ENCODE measurements around the gene CTBP1.

Gene CTBP1

DNA sequence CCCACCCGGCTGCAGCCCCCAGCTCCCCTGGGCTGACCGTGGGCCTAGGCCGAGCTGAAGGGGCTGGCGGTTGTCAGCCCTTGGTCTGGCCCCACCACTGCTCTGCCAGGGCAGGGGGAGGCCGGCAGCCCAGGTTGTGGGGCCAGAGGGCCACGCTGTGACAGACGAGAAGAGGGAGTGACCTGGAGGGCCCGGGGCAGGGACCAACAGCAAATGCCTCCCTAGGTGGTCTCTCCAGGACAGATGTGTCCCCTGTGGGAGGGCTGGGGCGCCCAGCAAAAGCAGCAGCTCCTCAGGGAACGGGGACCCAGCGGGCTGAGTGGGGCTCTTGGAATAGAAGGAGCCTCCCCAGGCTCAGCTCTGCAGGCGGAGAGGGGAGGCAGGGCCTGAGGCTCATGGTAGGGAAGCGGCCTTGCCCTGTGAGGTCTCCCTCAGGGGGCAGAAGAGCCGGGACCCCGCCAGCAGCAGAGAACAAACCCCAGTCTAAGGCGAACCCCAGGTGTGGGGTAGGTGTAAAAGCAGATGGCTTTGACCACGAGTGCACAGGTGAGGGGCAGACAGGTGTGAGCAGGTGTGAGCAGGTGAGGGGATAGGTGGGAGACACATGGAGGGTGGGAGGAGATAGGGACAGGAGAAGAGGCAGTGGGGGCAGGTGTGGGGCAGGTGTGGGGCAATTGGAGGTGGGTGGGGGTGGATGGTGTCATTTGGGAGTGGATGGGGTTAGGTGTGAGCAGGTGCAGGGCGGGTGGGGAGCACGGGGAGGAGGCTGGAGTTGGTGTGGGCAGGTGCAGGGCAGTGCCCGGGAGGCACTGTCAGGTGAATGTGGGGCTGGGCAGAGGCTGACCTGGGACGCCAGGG lies 42.4 kb downstream of the CTBP1 start:
- H3K4me3 ChIP-seq (ENCODE audit: low read length) = no peak overlapping the region
- H3K36me3 ChIP-seq (ENCODE audit: control insufficient read depth, insufficient read depth, low read length) = no peaks in the 10 kb centered on the region
- H3K9ac ChIP-seq (ENCODE audit: low read length) = no peak overlapping the region
- H3K27me3 ChIP-seq (ENCODE audit: control insufficient read depth, insufficient read depth, low read length) = no peaks in the 10 kb centered on the region
- H3K4me1 ChIP-seq (ENCODE audit: control insufficient read depth, insufficient read depth, low read length) = peaks cover 67% of the 10 kb centered on the region
- H3K9me3 ChIP-seq (ENCODE audit: control insufficient read depth, low read length) = no peaks in the 10 kb centered on the region

DNA sequence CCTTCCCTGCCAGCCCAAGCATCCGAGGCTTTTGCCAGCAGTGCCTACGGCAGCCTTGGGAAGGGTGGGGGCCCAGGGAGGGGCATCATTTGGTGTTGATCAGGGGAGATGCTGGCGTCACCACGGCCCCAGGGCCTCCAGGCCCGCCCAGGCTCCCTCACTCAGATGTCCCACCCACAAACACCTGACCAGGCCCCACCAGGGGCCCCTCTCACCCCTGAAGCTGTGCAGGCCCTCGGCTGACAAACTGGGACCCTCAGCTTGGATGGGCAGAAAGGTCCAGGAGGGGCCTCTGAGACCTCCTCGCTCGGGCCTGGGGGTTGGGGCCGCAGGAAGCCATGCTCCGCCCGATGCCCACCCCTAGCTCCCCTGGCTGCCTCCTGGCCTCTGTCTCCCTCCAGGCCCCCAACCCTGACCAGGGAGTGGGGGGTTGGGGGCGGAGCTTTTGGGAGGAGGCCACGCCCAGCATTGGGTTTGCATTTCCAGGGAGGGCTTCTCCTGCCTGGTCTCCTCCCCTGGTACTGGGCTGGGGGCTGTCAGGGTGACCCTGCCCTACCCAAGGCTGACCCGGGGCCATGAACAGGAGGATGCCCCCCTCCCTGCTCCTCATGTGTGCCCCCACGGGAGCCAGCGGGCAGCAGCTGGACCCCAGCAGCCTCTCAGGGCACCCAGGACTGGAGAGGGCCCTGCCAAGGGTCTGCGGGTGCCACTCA lies 43.2 kb downstream of the CTBP1 start:
- Histone ChIP-seq H3K36me3 (ENCODE audit: control insufficient read depth, insufficient read depth, low read length) (no peaks in the 10 kb centered on the region), H3K9me3 (ENCODE audit: control insufficient read depth, low read length) (no peaks in the 10 kb centered on the region), H3K27me3 (ENCODE audit: control insufficient read depth, insufficient read depth, low read length) (no peaks in the 10 kb centered on the region), H3K9ac (ENCODE audit: low read length) (no peak overlapping the region), H3K4me3 (ENCODE audit: low read length) (no peak overlapping the region), H3K4me1 (ENCODE audit: control insufficient read depth, insufficient read depth, low read length) (peaks cover 71% of the 10 kb centered on the region)

DNA sequence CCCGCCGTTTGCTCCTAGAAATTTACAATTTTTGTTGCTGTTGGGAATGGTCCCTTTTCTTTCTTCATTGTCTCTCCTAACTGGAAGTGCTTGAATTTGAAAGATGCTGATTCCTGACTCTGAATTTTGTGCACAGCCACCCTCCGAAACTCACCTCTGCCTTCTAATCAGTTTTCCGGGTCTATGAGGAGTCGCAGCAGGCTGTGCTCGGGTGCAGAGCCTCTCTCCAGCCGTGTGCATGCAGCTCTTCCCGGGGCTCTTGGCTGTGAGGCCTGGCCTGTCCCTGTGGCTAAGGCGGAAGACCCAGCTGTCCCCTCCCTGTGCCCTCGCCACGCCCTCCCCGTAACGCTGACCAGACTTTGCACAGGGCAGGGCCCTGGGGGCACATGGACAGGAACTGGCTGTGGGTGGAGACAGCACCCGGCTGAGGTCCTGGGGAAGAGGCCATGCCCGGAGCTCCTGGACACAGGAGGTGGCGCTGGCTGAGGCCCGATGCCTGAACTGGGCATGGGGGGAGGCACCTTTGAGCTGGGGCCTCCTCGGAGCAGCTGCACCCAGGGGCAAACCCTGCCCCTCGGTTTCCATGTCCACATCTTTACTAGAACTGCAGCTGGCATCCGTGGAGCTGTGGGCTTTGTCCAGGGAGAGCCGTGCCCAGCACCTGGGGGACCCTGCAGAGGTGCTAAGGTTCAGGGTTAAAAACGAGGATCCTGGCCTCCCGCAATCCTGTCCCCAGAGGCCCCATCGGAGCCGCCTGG lies 43.9 kb downstream of the CTBP1 start:
- H3K4me1 ChIP-seq (ENCODE audit: control insufficient read depth, insufficient read depth, low read length) = peaks cover 67% of the 10 kb centered on the region
- H3K27me3 ChIP-seq (ENCODE audit: control insufficient read depth, insufficient read depth, low read length) = no peaks in the 10 kb centered on the region

DNA sequence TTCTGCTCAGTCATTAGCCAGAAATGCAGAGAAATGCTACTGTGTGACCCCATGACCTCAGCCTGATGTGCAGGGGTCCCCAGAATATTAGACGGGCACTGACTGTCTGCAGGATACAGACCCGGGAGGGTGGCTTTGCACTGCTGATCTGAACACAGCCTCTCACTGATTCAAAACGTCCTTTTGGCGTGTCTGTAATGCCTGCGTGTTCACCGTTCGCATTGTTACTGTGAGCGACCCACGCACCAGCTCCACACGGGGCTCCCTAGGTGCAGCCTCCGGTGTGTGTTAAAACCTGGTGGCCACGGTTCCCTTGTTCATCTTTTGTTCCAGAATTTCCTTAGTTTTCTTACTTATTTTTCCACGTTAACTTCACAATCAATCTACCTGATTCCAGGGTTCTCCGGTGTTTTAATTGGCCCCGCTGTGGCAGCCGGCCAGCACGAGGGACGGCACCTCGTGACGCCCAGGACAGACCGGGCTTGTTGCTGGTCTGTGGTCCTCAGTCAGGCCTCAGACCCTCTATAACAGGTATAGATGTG lies 44.6 kb downstream of the CTBP1 start:
- no peaks in the 10 kb centered on the region for H3K9me3 ChIP-seq (ENCODE audit: control insufficient read depth, low read length)
- H3K36me3 ChIP-seq (ENCODE audit: control insufficient read depth, insufficient read depth, low read length) = no peaks in the 10 kb centered on the region
- peaks cover 61% of the 10 kb centered on the region for H3K4me1 ChIP-seq (ENCODE audit: control insufficient read depth, insufficient read depth, low read length)
- no peak overlapping the region for H3K9ac ChIP-seq (ENCODE audit: low read length)
- H3K4me3 ChIP-seq (ENCODE audit: low read length) = no peak overlapping the region
- no peaks in the 10 kb centered on the region for H3K27me3 ChIP-seq (ENCODE audit: control insufficient read depth, insufficient read depth, low read length)

More for the DNA sequence above, 43.9 kb downstream of the CTBP1 start:
- no peaks in the 10 kb centered on the region for H3K9me3 ChIP-seq (ENCODE audit: control insufficient read depth, low read length)
- no peak overlapping the region for H3K4me3 ChIP-seq (ENCODE audit: low read length)
- H3K9ac ChIP-seq (ENCODE audit: low read length) = no peak overlapping the region
- no peaks in the 10 kb centered on the region for H3K36me3 ChIP-seq (ENCODE audit: control insufficient read depth, insufficient read depth, low read length)

DNA sequence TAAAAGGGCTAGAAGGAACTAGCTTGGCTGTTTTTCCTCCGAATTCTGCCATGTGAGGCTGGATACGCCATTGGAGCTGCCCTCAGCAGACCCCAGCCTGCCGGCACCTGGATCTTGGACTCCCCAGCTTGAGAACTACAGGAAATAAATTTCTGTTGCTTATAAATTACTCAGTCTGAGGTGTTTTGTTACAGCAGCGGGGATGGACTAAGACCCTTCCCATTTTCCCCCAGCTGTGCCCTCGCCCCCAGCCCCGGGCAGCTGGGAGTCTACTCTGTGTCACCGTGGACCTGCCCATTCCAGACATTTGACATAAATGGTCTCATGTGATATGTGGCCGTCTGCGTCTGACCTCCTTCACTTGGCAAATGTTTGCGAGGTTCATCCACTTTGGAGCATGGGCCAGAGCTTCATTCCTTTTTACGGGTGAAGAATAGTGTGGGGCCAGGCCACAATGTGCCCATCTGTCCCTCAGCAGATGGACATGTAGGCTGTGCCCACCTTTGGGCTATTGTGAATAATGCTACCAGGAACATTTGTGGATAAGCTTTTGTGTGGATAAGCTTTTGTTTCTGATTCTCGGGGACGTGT lies 45.8 kb downstream of the CTBP1 start:
- no peaks in the 10 kb centered on the region for H3K27me3 ChIP-seq (ENCODE audit: control insufficient read depth, insufficient read depth, low read length)
- H3K36me3 ChIP-seq (ENCODE audit: control insufficient read depth, insufficient read depth, low read length) = no peaks in the 10 kb centered on the region
- no peaks in the 10 kb centered on the region for H3K9me3 ChIP-seq (ENCODE audit: control insufficient read depth, low read length)
- H3K9ac ChIP-seq (ENCODE audit: low read length) = no peak overlapping the region
- no peak overlapping the region for H3K4me3 ChIP-seq (ENCODE audit: low read length)
- H3K4me1 ChIP-seq (ENCODE audit: control insufficient read depth, insufficient read depth, low read length) = peaks cover 48% of the 10 kb centered on the region

DNA sequence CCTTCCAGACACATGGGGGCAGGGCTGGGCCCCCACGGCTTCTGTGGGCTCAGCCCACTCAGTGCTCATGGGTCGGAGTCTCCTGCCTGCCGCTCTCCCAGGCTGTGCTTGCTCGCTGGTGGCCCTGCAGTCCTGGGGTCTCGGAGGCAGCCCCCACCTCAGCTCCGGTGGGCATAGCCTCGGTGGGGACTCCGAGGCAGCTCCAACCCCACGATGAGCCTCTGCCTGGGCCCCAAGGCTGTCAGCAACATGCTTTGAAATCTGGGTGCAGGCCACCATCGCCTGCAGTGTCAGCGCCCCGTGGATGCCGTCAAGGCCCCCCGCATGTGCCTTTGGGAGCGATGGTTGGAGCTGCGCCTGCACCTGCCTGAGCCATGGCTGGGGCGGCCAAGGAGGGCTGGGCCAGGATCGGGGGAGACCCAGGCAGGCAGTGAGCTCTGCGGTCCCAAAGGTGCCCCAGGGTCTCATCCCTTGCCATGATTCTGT lies 46.4 kb downstream of the CTBP1 start:
- Histone ChIP-seq H3K27me3 (ENCODE audit: control insufficient read depth, insufficient read depth, low read length) (no peaks in the 10 kb centered on the region), H3K9ac (ENCODE audit: low read length) (no peak overlapping the region), H3K36me3 (ENCODE audit: control insufficient read depth, insufficient read depth, low read length) (no peaks in the 10 kb centered on the region), H3K4me1 (ENCODE audit: control insufficient read depth, insufficient read depth, low read length) (peaks cover 43% of the 10 kb centered on the region), H3K4me3 (ENCODE audit: low read length) (no peak overlapping the region), H3K9me3 (ENCODE audit: control insufficient read depth, low read length) (no peaks in the 10 kb centered on the region)

DNA sequence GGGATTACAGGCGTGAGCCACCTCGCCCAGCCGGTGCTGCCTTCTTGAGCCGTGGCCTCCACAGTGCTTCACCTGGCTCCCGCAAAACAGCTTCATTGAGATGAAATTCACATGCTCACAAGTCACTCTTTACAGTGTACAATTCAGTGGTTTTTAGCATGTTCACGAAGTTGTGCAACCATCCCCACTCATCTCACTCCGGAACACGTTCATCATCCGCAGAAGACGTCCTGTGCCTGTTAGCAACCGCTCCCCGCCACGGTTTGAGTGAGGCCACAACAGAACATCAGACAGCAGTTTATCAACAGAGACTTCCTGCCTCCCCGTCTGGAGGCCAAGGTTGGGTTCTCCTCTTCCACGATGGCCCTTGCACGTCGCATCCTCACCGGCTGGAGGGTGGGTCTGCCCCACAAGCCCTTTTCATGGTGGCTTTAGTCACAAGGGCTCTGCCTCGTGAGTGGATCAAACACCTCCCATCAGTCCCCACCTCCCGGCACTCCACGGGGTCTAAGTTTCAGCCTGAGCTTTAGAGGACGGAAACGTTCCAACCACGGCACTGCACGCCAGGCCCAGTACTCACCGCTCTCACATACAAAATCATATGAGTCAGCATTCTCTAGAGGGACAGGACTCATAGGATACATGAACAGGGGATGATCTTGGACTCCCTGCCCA lies 46.9 kb downstream of the CTBP1 start:
- H3K27me3 ChIP-seq (ENCODE audit: control insufficient read depth, insufficient read depth, low read length) = no peaks in the 10 kb centered on the region
- no peak overlapping the region for H3K4me3 ChIP-seq (ENCODE audit: low read length)
- no peaks in the 10 kb centered on the region for H3K36me3 ChIP-seq (ENCODE audit: control insufficient read depth, insufficient read depth, low read length)
- H3K9me3 ChIP-seq (ENCODE audit: control insufficient read depth, low read length) = no peaks in the 10 kb centered on the region
- no peak overlapping the region for H3K9ac ChIP-seq (ENCODE audit: low read length)
- peaks cover 38% of the 10 kb centered on the region for H3K4me1 ChIP-seq (ENCODE audit: control insufficient read depth, insufficient read depth, low read length)

DNA sequence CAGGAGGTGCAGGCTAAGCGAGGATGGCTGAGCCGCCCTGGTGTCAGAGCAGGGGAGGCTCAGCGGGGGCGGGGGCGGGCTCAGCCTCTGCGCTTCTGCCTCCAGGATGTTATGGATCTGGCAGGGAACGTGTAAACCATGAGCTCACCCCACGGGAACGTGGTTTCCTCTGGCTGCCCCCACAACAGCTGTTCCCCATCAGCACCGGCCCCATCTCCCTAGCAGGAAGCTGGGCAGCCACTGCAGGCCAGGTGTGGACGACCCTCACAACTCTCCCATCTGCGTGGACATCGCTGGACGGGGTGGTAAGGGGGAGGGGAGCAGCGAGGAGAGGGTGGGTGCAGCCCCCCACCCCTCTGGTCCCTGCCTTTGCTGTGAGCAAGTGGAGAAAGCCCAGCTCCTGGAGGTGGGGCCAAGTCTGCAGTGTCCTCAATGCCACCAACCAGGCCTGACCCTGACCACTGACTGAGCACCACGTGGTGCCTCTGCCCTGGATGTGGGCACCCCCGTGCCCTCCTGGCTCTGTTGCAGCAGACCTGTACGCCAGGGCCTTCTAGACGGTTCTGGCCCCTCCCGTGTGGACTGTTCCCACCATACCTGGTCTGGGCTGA lies 48.4 kb downstream of the CTBP1 start:
- H3K4me1 ChIP-seq (ENCODE audit: control insufficient read depth, insufficient read depth, low read length) = peaks cover 27% of the 10 kb centered on the region
- H3K4me3 ChIP-seq (ENCODE audit: low read length) = no peak overlapping the region
- H3K36me3 ChIP-seq (ENCODE audit: control insufficient read depth, insufficient read depth, low read length) = no peaks in the 10 kb centered on the region
- H3K27me3 ChIP-seq (ENCODE audit: control insufficient read depth, insufficient read depth, low read length) = no peaks in the 10 kb centered on the region
- no peaks in the 10 kb centered on the region for H3K9me3 ChIP-seq (ENCODE audit: control insufficient read depth, low read length)
- peak overlapping the region; percentile 18 for H3K9ac ChIP-seq (ENCODE audit: low read length)

DNA sequence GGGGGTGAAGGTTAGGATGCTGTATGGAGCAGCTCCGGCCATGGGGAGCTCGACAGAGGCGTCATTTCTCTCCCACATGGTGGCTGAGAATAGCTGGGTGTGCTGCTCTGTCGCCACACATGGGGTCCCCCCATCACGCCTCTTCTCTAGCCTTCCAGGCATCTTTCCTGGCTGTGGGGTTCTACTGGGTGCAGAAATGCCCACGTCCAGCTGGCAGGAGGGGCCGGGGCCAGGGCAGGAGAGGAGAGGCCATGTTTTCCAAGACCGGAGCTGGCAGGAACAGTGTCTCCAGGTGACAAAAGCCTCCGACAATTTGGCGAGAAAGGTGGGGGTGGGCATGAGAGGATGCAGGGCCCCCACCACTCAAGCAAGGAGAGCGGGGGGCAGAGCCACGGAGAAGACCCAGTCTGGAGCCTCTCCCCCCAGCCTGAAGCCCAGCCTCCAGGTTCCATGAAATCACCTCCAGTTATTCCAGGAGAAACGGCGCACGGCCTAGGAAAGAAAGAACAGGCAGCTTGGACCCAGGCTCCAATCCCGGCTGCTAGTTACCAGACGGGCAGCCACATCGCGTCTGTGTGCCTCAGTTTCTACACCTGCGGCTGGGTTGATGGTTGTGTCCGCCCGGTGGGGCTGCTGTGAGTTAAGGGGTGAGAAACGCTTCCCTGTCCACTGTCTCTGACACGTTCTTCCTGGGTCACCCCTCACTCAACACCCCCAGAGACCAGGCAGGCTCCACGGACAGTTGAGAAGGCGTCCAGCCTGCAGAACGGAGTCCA lies 49.2 kb downstream of the CTBP1 start:
- H3K4me1 ChIP-seq (ENCODE audit: control insufficient read depth, insufficient read depth, low read length) = peaks cover 19% of the 10 kb centered on the region
- no peaks in the 10 kb centered on the region for H3K36me3 ChIP-seq (ENCODE audit: control insufficient read depth, insufficient read depth, low read length)
- peak overlapping the region; percentile 22 for H3K9ac ChIP-seq (ENCODE audit: low read length)
- H3K9me3 ChIP-seq (ENCODE audit: control insufficient read depth, low read length) = no peaks in the 10 kb centered on the region
- no peaks in the 10 kb centered on the region for H3K27me3 ChIP-seq (ENCODE audit: control insufficient read depth, insufficient read depth, low read length)
- no peak overlapping the region for H3K4me3 ChIP-seq (ENCODE audit: low read length)

DNA sequence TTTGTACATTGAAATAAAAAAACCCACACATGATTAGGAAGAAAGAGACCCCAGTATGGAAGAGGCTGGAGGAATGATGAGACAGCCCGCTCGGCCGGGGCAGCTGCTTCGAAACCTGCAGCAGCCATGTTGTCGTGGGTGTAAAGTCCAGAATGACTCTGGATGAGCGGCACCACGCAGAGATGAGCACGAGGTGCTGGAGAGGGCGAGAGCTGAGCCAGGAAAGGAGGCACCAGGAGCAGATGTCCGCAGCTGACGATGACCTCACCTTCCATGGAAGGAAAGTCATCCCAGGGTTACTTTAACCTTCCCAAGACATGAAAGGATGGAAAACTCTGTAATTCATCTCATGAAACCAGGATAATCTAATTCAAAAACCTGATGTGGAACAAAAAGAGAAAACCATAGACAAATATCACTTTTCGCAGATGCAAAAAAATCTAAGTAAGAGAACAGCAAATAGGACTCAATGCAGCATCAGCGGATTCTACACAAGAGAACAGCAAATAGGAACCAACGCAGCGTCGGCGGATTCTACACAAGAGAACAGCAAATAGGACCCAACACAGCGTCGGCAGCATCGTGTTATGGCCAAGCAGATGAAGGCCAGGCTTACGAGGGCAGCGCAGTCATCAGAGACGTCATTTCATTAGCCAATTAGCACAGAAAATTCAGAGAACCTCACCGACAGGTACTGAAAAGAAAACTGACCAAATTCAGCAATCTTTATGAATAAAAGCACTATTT lies 50.7 kb downstream of the CTBP1 start:
- no peaks in the 10 kb centered on the region for H3K27me3 ChIP-seq (ENCODE audit: control insufficient read depth, insufficient read depth, low read length)
- H3K4me1 ChIP-seq (ENCODE audit: control insufficient read depth, insufficient read depth, low read length) = peaks cover 12% of the 10 kb centered on the region
- no peak overlapping the region for H3K4me3 ChIP-seq (ENCODE audit: low read length)
- no peaks in the 10 kb centered on the region for H3K9me3 ChIP-seq (ENCODE audit: control insufficient read depth, low read length)
- H3K36me3 ChIP-seq (ENCODE audit: control insufficient read depth, insufficient read depth, low read length) = no peaks in the 10 kb centered on the region
- H3K9ac ChIP-seq (ENCODE audit: low read length) = no peak overlapping the region

Data from mucosa of stomach (tissue), 1 donor.